Anterior cingulate cortex (tissue), 58 donors: Measurements from ENCODE around the gene SUSD3.

Source experiments
- DNase-seq, 58 donors: peaks; one replicate each; lab custom pipeline; 2025; lab: John Stamatoyannopoulos, UW

SUSD3 gene

DNA sequence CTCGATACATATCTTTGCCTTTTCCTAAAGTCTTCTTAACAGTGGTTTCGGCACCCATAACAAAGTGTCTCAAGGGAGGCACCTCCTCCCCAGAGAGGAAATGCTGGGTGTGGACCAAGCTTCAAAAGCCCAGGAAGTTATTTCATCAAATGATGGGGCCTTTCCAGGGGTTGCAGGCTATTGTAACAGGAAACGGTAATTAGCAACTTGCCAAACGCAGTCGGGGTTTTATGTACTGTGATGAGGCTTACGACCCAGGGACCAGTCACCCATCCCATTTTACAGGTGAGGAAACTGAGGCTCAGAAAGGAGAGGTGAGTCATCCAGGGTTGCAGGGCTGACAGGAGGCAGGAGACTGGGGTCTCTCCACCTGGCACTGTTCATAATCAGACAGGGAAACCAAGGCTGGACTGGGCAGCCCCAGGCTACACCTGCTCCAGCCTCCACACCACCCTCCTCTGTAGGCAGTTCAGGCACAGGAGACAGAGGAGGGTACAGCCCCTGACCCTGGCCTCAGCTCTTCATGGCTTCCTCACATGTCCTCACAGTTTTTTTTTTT, 30.0 kb upstream of the SUSD3 start:
- no peak for DNase-seq

DNA sequence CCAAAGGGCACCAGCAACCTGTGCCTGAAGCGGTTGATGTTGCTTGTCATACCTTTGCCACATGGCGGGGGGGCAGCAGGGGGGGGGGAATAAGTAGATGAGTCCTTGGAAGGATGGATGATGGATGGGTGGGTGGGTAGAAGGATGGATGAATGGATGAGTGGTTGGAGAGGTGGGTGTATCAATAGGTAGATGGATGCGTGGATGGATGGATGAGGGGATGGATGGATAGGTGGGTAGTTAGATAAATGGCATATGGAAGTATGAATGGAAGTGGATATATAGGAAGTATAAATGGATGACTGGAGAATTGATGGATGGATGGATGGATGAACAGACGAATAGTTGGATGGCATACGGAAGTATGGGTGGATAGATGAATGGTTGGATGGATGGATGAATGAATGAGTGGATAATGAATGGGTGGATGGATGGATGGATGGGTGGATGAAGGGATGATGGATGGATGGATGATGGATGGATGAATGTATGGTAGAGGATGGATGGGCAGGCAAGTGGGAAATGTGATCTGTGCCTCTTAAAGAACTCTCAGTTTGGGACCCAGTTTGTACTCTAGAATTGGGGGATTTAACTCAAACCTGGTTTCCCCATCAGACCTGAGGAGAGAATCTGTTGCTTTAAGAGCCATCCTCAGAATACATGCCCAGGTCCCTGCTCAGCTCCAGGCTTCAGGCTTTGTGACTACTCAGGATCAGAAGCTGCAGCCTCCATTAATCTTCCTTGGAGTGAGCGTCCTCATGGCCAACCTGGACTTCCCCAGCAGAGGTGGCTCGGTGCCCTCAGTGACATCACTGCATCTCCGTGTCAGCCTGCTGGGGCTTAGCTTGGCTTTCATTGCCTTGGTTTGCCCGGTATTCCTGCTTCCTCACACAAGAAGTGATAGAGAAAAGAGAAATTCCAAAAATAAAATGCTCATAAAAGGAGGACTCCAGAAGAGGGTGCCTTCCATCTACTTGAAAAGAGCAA, 27.6 kb upstream of the SUSD3 start:
- DNase-seq: peak in 1 of 58 donors; percentile 44

DNA sequence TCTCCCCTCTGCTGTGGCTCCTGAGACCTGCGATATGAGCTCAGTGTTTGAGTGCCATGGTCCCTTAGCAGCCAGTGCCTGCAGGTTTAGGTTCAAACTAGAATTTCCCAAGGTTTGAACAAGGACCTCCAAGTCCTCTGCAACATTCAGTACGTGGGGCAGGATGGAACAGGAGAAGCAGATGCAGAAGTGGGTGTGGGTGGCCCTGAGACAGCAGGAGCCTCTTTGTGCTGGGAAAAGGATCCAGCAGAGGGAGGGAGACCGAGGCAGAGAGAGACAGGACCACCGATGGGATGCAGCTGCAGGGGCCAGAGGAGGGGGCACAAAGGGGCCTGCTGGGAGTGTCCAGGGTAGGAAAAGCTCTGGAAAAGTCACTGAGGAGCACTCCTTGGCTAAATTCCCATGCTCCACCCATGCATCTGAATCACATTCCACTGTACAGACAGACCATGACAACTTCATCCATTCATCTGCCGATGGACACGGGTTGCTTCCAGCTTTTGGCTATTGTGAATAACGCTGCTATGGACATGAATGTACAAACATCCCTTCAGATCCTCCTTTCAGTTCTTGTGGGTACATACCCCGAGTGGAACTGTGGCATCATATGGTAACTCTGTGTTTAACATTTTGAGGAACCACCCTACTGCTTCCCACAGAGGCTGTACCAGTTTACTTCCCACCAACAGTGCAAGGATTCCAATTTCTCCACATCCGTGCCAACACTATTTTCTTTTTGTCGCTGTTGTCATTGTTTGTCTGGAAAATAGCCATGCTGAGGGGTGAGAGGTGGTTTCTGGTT, 26.7 kb upstream of the SUSD3 start:
- peak in 16 of 58 donors; percentile 7 to 73 (median 32) for DNase-seq

DNA sequence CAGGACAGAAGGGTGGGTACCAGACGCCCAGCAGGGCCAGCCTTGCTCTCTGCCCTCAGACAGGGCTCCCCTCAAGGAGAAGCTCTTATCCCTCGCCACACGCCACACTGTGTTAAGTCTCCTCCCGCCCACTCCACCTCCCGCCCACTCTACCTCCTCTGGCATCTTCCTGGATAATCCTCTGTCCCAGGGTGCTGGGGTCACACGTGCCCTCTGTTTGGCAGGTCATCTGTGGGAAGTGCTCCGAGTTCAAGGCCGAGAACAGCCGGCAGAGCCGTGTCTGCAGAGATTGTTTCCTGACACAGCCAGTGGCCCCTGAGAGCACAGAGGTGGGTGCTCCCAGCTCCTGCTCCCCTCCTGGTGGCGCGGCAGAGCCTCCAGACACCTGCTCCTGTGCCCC, 26.0 kb upstream of the SUSD3 start:
- DNase-seq: peak in 1 of 58 donors; percentile 24

DNA sequence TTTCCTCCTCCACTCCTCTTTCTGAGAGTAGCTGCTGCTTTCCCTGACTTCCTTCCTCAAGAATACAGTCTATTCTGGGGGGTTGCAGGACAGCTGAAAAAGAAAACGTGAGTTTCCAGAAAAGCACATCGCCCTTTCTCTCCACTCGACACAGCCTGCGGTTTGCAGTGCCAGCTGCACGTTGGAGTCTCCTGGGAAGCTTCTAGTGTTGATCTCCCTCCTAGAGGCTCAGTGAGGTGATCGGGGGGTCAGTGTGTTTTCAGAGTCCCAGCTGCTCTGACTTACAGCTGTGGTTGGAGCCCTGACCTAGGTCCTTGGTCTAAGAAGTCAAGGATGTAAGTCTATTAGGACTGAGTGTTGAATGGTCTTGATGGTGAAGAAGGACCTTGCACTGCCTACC, 25.0 kb upstream of the SUSD3 start:
- no peak for DNase-seq

DNA sequence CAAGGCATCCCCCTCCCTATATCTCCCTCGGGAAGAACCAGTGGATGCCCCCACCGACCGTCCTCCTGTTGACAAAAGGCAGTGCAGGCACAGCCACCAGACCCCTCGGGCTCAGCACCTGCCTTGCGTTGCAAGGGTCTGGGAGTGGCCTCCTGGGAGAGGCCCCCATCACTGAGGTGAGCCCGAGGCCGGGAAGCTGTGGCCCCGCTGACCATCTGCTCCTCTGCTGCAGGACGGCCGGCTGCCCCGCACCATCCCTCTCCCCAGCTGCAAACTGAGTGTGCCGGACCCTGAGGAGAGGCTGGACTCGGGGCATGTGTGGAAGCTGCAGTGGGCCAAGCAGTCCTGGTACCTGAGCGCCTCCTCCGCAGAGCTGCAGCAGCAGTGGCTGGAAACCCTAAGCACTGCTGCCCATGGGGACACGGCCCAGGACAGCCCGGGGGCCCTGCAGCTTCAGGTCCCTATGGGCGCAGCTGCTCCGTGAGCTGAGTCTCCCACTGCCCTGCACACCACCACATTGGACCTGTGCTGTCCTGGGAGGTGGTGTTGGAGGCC, 23.3 kb upstream of the SUSD3 start:
- DNase-seq: no peak

DNA sequence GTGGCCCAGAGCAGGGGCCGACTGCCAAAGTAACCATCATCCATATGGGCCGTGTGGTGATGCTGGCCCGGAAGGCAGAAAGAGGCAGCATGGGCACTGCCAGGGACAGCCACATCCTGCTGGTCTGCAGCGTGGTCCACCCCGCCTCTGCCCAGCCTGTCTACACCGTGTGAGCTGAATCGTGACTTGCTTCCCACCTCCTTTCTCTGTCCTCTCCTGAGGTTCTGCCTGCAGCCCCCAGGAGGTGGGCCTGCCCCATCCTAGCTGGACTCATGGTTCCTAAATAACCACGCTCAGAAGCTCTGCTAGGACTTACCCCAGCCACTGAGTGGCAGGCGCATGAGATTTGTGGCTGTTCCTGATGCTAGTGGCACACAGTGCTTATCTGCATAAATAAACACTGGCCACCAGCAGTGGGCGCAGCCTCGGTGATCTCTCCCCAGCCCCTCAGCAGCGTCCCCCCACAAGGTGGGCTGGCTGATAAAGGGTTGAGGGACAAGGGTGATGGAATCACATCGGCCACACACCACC, 22.6 kb upstream of the SUSD3 start:
- peak in 2 of 58 donors; percentile 25 to 30 for DNase-seq

DNA sequence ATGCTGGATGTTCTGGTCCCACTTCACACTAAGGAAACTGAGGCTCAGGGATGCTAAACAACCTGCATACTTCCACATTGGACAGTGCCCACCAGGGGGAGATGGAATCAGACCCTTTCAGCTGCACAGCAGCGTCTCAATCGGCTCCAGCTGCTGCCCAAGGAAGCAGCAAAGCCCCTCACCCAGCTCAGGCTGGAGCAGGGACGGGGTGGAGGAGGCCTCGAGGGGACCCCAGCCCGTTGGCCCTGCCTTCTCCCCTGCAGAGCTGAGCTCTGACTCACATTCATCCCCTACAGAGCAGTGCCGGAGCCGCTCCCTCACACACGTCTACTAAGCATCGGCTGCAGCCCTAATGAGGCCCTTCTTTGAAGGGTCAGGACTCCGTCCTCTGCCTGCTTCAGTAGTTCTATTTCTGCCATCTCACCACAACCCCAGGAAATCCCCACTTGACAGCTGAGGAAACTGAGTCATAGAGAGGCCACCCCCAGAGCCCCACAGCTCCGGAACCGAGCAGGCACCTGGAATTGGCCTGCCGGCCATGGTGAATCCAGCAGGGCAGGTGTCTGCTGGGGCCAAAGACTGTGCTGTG, 21.5 kb upstream of the SUSD3 start:
- DNase-seq: no peak

DNA sequence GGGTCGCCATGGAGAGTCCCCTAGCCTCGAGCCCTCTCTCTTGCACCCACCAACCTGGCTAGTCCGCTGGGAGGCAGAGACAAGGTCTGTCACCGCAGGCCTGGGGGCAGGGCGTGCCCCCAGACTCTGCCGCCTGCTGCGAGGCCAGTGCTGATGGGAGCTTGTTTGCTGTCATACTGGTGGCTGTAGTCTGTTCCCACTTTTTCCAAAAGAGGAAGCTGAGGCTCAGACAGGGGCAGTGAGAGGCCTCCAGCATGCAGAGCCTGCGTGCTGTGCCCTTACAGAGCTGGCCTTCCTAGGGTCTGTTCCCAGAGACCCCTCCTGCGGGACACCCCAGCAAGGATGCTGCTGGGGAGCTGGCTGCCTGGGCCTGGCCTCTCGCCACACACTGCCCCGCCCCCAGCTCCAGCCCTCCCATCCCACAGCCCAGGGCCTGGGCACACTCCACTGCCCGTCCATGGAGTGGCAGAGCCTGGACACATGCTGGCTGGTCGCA, 21.0 kb upstream of the SUSD3 start:
- peak in 11 of 58 donors; percentile 11 to 39 (median 23) for DNase-seq

DNA sequence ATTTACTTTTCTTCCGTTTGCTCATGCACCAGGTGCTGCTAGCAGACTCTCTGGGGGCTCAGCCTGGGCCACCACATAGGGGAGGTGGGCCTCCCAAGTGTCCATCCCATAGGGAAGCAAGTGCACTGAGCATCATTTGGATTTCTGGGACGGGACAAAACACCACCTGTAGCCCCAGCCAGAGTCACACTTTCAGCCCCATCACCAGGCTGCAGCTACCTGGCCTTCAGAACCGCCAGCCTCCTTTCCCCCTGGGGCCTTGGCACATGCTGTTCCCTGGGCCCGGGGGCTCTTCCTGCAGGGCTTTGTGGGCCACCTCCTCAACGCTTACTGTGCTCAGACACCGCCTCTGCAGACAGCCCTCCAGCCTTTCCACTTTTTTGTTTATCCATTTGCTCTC, 19.6 kb upstream of the SUSD3 start:
- no peak for DNase-seq

DNA sequence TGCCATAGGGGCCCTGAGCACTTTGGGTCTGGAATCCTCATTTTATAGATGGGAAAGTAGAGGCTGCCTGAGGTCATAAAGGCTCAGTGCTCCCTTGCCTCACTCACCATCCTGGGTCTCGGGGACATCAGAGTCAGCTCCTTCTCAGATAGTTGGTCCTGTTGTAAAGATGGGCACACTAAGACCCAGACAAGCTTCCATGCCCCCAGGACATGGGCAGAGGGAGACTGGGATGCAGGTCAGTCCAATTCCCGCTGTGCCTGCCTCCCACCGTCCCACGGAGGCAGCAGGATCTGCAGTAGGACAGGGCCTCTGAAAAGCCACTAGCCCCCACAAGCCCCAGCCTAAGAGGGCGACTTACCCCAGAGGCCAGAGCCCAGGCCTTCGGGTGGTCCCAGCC, 19.0 kb upstream of the SUSD3 start:
- no peak for DNase-seq

DNA sequence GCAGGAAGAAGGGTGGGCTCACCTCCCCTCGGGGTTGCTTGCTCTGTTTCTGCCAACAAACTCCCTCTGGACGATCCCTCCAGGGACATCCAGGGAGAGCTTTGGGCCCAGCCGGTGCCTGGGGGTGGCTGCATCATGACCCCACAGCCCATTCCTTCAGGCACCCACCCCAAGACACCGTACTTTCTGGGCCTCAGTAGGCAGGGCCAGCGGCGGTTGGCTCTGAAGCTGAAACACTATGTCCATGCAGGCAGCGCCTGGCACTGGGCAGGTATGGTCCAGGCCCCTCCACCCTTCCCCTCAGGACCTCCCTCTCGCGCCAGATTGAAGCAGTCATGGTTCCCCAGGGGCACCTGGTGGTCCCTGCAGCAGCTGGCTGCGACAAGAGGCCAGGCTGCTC, 18.5 kb upstream of the SUSD3 start:
- DNase-seq: no peak

DNA sequence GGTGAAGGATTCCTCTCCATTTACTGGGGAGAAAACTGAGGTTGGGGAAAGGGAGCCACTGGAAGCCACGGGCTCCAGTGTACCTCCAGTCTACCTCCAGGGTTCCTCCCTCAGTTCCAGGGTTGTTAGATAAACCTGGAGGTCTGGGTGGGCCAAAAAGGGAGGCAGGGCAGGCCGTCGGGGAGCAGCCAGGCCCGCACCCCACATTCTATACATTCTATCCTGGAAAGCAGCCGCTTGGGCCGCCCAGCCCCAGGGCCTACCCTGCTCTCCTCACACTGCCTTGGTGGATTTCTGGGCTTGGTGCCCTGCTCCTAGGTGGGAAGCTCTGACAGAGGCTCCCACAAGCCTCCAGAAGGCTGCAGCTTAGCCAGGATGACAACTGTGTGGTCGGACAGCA, 18.1 kb upstream of the SUSD3 start:
- no peak for DNase-seq

DNA sequence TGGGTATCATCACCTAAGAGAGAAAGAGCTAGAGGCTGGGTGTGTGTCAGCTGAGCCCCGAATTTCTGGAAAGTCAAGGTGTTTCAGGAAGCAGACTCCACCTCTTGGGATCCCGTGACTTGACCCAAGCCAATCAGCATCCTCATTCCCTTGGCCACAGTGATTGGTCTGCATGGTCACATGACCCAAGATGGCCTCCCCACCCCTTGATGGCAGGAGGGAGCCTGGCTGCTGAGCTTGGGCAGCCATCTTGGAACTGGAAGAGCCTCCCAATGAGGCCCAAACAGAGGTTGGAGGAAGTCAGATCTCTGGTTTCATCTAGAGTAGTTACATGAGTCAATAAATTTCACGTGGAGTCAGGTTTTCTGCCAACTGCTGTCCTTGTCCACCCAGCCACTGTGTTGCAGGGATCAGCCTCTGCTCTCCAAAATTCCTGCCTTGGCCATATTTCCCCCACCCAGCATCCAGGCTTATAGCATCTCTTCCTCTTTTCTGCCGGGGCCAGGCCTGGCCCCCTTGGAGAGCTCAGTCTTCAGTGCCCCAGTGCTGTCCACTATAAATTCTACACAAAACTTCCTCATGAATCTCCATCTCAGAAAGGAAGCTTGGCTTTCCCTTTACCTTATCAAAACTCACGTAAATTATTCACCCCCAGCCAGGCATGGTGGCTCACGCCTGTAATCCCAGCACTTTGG, 17.2 kb upstream of the SUSD3 start:
- no peak for DNase-seq

DNA sequence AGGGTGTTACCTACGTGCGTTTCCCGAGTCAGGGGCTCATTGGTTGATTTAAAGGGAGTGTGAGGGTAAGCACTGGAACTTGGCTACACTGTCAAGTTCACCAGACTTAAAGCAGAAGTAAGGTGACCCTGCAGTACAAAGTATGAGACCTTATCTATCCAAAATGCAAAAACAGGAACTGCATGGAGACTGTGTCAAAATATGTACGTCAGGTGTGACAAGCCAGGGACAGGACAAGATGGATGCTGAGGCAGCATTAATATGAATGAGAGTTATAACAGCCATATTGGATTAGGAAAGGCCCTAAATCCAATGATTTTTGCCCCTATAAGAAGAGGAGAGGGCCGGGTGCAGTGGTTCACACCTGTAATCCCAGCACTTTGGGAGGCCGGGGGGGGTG, 15.4 kb upstream of the SUSD3 start:
- DNase-seq: no peak

DNA sequence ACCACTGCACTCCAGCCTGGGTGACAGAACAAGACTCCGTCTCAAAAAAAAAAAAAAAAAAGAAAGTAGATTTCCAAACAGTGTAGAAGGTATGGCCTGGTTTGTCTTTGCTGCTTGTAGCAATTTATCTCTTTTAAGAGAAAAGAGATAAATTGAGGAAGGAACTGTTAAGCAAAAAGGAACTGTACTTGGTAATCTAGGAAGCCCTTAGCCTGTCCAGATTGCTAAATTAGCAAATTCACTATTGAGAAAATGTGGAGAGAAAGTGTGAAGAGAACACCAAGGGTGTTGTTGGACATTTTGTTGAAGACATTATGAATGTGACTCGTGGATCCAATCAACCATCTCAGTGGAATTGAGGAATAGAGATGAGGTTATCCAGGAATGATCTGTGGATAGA, 13.0 kb upstream of the SUSD3 start:
- DNase-seq: no peak

DNA sequence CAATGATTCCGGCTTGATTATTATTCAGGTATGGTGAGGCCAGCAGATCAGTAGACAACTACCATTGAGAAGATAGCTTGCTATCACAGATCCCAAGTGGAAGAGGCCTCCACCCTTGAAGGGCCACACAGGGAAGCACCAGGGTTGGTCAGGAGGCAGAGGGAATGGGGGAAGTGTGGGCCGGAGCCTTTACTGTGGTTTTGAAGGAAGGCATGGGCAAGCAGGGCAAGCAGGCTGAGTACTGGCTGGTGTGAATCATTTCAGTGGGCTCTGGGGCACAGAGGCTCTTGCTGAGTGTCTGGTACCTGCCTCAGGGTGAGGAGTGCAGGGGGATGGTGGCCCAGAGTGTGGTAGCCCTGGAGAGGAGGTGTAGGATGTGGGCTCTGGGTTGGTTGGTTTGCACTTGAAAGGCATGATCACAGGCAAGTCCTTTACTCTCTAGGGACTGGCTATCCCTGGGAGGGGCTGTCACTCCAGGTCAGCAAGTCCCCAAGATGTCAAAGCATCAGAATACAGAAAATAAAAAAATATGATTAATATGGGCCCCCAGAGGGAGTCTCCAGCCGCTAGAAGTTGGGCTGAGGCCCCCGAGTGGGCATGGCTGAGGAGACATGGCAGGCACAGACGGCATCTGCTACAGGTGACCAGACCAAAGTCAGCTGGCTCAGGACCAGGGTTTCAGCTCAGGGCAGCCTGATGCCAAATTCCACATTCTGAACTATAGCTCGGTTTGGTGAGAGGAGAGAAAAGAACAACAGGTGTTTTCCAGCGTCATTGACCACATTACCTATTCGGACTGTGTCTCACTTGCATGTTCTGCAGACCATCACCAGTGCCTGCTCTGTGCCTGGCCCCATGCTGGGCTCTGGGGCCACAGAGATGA, 9.7 kb upstream of the SUSD3 start:
- no peak for DNase-seq

DNA sequence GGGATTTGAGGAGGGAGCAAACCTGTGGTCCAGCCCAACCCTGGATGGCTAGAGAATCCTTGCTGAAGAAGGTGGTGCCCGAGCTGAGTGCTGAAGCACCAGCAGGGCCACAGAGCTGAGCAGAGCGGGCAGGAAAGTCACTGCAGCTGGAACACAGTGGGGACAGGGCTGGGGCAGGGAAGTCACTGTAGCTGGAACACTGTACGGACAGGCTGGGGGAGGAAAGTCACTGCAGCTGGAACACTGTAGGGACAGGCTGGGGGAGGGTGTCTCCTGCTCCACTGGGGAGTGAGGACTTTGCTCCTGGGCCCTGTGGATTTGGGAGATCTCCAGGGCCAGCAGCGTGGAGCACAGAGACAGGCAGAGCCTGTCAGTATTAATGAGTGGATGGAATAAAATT, 9.0 kb upstream of the SUSD3 start:
- no peak for DNase-seq
